ENCODE measurements around the gene ZNF226.
"Not testable (repeated sequence)": the region's sequence is repeated elsewhere in the genome, so short reads cannot be mapped to it uniquely, and the experiment has no call there.

ZNF226 gene

GRCh38 chr19:44164673-44165512, at the start of gene ZNF226:
TSS of gene ZNF226 (plus strand) at chr19:44165100. CDS start at chr19:44170081, 4,981 bp downstream.
- DNase-seq (ENCODE audit: low spot score) = peak; percentile 87

GRCh38 chr19:44121162-44121561, 43.7 kb upstream of the ZNF226 start:
- not testable (repeated sequence) for DNase-seq (ENCODE audit: low spot score)

DNA sequence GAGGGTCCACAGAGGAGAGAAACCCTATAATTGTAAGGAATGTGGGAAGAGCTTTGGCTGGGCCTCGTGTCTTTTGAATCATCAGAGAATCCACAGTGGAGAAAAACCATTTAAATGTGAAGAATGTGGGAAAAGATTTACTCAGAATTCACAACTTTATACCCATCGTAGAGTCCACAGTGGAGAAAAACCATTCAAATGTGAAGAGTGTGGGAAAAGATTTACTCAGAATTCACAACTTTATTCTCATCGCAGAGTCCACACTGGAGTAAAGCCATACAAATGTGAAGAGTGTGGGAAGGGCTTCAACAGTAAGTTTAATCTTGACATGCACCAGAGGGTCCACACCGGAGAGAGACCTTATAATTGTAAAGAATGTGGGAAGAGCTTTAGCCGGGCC, 32.9 kb upstream of the ZNF226 start:
- DNase-seq (ENCODE audit: low spot score) = no peak

DNA sequence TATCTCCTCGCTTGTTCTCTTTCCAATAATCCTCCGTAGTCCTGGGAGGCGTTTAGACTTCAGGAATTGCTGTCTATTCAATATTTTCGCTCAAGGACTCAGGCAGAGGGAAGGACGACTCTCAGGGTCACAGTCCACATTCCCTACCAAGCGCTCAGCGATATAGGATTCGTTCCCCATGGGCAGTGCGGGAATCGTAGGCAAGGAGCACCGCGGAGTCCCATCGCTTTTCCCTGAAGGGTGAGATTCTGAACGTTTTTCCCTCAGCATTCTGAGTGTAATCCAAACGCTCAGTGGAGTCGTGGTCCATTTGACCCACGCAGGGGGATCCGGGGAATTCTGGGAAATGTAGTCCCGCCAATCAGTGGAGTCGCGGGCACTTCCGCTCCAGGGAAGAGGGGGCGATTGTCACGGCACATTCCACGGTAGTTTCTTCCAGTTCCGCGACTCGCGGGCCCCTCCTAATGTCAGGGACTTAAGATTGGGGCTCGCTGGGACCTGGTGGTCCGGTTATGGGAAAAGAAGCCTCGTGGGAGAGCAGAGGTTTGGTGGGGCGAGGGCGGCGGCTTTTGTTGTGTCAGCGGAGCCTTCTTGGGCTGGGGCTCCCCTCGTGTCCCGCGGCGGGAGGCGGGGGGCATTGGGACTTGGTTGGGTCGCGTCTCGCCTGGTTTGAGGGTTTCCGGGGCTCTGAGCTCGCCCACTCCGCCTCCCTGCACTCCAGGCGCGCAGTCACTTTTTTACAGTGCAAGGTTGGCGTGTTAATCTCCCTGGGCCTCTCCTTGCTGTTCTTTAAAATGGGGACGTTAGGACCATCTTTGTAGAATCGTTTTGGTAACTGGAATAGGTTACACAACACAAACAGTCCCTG, 23.5 kb upstream of the ZNF226 start, which contains the start of gene ZNF234:
ZNF234 (plus strand) TSS at position 364 of the 868 bp plus-strand sequence. CDS start 3,079 bp downstream, outside the sequence.
- peak; percentile 84 for DNase-seq (ENCODE audit: low spot score)

DNA sequence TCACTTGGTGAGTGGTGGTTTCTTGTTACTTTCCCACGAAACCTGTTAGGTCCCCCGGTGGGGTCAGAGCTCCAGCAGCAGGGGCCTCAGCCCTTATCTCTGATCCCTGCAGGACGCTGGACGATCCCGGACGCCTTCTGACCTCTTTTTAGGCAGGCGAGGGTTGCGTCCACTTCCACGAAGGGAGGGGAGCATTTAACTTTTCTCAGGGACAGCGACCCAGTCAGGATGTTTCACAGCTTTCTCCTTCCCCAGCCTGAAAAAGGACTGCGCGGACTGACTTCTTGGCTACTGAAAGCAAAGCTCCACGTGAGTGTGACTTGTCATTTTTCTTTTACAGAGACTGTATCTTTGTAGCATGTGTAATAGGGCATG, 22.9 kb upstream of the ZNF226 start:
- DNase-seq (ENCODE audit: low spot score) = no peak

DNA sequence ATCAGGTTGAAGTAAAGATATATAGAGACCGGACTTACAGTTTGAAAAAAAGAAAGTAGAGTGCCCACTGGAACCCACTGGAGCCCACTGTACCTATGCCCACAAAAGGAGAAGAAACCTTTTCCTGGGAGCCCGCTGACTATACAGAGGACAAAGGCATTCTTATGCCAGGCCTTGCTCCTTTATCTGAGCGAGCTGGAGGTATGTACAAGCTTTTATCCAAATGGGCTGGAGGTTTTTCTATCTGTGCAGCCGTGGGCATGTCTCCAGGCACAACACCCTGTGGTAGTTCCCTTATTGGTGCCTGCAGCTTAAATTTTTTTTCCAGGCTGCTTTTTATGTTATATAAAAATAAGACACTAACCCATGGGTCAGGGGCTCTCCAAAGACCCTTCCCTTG, 15.1 kb upstream of the ZNF226 start:
- DNase-seq (ENCODE audit: low spot score) = no peak

DNA sequence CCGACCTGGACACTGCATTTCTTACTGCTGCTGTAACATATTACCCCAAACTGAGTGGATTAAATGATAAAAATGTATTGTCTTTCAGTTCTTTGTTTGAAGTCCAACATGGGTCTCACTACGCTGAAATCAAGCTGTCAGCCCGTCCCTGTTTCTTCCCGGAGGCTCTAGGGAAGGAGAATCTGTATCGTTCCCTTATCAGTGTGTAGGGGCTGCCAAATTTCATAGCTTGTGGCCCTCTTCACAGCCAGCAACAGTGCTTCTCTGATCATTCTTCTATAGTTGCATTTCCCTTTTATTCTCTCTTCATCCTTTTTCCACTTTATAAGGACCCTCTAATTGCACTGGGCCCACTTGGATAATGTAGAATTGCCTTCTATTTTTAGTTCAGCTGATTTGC, 13.4 kb upstream of the ZNF226 start:
- no peak for DNase-seq (ENCODE audit: low spot score)

DNA sequence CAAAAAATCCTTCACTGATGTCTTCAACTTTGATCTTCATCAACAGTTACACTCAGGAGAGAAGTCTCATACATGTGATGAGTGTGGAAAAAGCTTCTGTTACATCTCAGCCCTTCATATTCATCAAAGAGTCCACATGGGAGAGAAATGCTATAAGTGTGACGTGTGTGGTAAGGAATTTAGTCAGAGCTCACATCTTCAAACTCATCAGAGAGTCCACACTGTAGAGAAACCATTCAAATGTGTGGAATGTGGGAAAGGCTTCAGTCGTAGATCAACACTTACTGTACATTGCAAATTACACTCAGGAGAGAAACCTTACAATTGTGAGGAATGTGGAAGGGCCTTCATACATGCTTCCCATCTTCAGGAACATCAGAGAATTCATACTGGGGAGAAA, 8.4 kb upstream of the ZNF226 start:
- no peak for DNase-seq (ENCODE audit: low spot score)

DNA sequence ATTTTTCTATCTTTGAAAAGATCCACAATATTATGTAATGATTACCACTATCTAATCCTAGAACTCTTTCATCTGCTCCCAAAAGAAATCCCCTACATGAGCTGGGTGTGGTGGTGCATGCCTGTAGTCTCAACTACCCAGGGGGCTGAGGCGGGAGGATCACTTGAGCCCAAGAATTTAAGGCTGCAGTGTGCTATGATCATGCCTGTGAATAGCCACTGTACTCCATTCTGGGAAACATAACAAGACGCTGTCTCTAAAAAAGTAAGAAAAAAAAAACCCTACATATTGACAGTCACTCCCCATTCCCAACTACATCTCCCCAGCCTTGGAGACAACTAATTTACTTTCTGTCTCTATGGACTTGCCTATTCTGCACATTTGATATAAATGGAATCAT, 1.1 kb upstream of the ZNF226 start:
- DNase-seq (ENCODE audit: low spot score) = no peak

DNA sequence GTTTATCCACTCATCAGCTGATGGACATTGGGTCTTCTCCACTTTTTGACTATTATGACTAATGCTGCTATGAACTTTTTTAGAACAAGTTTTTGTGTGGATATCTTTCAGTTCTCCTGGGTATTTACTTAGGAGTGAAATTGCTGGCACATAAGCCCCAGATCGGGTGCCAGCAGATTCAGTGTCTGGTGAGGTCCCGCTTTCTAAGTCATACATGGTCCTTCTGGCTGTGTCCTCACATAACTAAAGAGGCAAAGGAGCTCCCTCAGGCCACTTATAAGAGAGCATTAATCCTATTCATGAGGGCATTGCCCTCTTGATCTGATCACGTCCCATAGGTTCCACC, 600 bp upstream of the ZNF226 start:
- no peak for DNase-seq (ENCODE audit: low spot score)

- not testable (repeated sequence) for DNase-seq (ENCODE audit: low spot score)
Observed at GRCh38 chr19:44170660-44171059, 5.8 kb downstream of the ZNF226 start.

GRCh38 chr19:44176590-44176989, 11.7 kb downstream of the ZNF226 start:
- DNase-seq (ENCODE audit: low spot score) = no peak

DNA sequence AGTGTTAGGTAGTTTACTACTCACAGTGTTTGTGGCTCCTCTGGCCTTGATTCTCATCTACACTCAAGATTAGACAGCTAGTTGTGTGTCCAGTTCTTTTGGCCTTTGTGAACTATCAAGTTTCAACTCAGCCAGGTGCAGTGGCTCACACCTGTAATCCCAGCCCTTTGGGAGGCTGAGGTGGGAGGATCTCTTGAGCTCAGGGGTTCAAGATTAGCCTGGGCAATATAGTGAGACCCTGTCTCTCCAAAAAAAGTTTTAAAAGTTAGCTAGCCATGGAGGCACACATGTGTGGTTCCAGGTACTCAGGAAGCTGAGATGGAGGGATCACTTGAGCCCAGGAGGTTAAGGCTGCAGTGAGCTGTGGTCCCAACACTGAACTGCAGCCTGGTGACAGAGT, 16.1 kb downstream of the ZNF226 start:
- no peak for DNase-seq (ENCODE audit: low spot score)

GRCh38 chr19:44182145-44182544, 17.2 kb downstream of the ZNF226 start:
- DNase-seq (ENCODE audit: low spot score) = no peak

- no peak for DNase-seq (ENCODE audit: low spot score)
Observed at GRCh38 chr19:44190020-44190419, 25.1 kb downstream of the ZNF226 start.

DNA sequence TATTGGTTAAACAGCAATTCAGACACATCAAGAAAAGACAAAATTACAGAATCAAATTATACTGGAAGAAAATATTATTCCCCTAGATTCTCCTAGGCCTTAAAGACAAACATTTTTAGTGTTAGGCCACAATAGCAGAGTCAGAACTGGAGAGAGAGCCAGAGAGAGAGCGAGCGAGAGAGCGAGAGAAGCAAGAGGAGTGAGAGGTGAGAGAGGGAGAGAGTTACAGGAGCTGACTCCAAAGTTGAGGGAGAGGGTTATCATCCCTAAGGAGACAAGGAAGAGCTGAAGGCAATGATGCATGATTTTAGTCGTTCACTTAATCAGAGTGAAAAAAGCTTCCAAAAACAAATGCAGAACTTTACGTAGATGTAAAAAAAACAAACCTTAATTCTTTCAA, 27.2 kb downstream of the ZNF226 start:
- no peak for DNase-seq (ENCODE audit: low spot score)

GRCh38 chr19:44196772-44197171, 31.9 kb downstream of the ZNF226 start:
- no peak for DNase-seq (ENCODE audit: low spot score)

DNA sequence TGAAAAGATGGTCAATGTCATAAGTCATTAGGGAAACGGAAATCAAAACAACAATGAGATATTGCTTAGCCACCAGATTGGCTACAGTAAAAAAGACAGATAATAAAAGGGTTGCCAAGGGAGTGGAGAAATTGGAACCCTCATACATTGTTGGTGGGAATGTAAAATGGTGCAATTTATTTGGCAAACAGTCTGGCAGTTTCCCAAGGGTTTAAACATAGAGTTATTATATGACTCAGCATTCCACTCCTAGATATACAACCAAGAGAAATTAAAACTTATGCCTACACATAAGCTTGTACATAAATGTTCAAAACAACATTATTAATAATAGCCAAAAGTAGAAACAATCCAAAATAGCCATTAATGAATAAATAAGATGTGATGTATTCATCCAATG, 37.6 kb downstream of the ZNF226 start:
- DNase-seq (ENCODE audit: low spot score) = no peak

DNA sequence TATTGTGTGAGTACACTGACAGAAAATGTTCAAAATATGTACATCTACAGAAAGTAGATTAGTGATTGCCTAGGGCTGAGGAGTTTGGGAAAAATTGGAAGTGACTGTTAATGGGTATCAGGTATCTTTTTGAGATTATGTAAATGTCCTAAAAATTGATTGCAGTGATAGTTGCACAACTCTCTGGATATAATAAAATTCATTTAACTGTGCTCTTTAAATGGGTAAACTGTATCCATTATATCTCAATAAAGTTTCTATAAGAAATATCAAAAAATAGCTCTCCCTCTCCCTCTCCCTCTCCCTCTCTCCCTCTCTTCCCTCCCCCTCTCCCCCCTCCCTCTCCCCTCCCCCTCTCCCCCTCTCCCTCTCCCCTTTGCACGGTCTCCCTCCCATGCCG, 38.1 kb downstream of the ZNF226 start:
- no peak for DNase-seq (ENCODE audit: low spot score)

GRCh38 chr19:44203877-44204276, 39.0 kb downstream of the ZNF226 start:
- not testable (repeated sequence) for DNase-seq (ENCODE audit: low spot score)

DNA sequence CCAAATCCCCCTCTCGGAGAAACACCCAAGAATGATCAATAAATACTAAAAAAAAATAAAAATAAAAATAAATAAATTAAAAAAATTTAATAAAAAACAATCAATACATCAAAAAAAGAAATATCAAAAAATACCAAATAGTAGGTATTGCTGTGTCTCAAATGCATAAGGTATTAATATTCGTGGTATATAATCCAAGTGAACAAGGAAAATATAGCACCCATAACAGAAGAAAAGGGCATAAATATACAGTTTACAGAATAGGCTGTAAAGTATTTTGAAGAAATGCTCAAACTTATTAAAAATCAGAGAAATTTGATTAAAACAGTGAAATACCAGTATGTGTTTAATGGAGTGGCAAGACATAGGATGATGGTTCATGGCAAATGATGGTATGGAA, 39.9 kb downstream of the ZNF226 start:
- DNase-seq (ENCODE audit: low spot score) = no peak

DNA sequence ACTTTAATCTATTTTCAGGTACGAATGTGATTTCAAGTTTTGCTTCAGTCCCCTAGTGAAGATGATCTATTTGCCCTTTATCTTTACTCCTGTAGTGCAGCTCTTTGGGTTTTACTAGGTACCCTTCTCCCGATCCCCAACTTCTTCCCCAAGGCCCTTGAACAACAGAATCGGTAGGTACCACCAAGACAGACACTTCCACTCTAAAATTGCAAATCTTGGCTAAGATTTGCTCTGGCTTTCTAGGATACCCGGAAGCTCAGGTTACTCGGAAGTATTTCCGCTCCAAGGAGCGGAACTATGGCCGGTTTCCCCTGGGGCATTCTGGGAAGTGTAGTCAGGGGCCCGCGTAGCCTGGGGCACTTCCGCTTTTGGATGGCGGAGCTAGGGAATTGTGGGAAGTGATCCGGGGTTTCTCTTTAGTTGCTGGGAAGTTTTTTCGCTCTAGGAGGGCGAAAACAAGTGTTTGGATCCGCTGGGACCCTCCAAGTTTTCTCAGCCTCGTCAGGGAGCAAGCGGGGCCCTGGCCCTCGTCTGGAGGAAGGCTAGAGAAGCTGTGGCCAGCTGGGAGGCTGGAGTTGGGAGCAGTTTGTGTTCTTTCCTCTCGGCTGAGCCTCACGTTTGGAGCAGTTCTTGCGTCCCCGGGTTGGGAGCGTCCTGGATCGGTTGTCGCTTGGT, 42.4 kb downstream of the ZNF226 start:
- DNase-seq (ENCODE audit: low spot score) = peak; percentile 92

Data from ecto neural progenitor cell (in vitro differentiated cells).